Common myeloid progenitor, CD34-positive (primary cell): ENCODE results near the gene PKD1L1.

ENCODE experiments used
- CTCF ChIA-PET: fragments of 350-600 bp; sonication (Branson Sonifier 250); formaldehyde crosslinking; loops from one replicate; lab custom pipeline; 2021; ENCODE audit warnings: antibody characterized with exemption; lab: Charles Lee
- POLR2A ChIA-PET: fragments of 350-600 bp; sonication (Branson Sonifier 250); formaldehyde crosslinking; loops from one replicate; lab custom pipeline; 2021; ENCODE audit warnings: antibody characterized with exemption; lab: Charles Lee
- DNase-seq, 3 donors: peaks; one replicate each; pipeline versions ENCODE4 v3.0.0 to v3.0.0-alpha.2; 2013
- H3K27ac ChIP-seq, 2 experiments: 1 replicate in 1 of 2; 2 replicates in 1 of 2; pipeline ENCODE4 v1.7.0; 2013; ENCODE audit warnings: inconsistent platforms in 2 of 2, low read length in 2 of 2, mild to moderate bottlenecking in 2 of 2, low read depth in 1 of 2, moderate library complexity in 1 of 2; ENCODE audit not compliant: severe bottlenecking in 2 of 2, insufficient read depth in 1 of 2, poor library complexity in 1 of 2
- H3K27me3 ChIP-seq, 5 experiments: replicated peaks in 2 of 5; 1 replicate in 3 of 5; 2 replicates in 2 of 5; pipeline versions ENCODE4 v1.6.1 to v1.7.0; 2013; ENCODE audit warnings: low read length in 4 of 5, mild to moderate bottlenecking in 2 of 5, moderate library complexity in 2 of 5, inconsistent platforms in 1 of 5; ENCODE audit not compliant: insufficient read depth in 5 of 5, control insufficient read depth in 4 of 5
- H3K36me3 ChIP-seq, 4 experiments: 1 replicate in 2 of 4; 2 replicates in 2 of 4; pipeline versions ENCODE4 v1.6.1 to v1.7.0; 2013; ENCODE audit warnings: low read length in 3 of 4, control low read depth in 1 of 4, mild to moderate bottlenecking in 1 of 4; ENCODE audit not compliant: control insufficient read depth in 4 of 4, insufficient read depth in 4 of 4
- H3K4me1 ChIP-seq, 4 experiments: 1 replicate in 3 of 4; 2 replicates in 1 of 4; pipeline versions ENCODE4 v1.6.1 to v1.7.1; 2013; ENCODE audit warnings: low read length in 3 of 4, mild to moderate bottlenecking in 3 of 4, control low read depth in 1 of 4, inconsistent platforms in 1 of 4, moderate library complexity in 1 of 4; ENCODE audit not compliant: control insufficient read depth in 4 of 4, insufficient read depth in 4 of 4; ENCODE audit errors: control extremely low read depth in 1 of 4
- H3K4me3 ChIP-seq, 7 experiments: 1 replicate in 4 of 7; 2 replicates in 3 of 7; pipeline versions ENCODE4 v1.5.1 to v1.7.0; 2013; ENCODE audit warnings: mild to moderate bottlenecking in 7 of 7, low read length in 6 of 7, moderate library complexity in 6 of 7, inconsistent platforms in 2 of 7, low read depth in 2 of 7, control low read depth in 1 of 7; ENCODE audit not compliant: insufficient read depth in 4 of 7, control insufficient read depth in 1 of 7; ENCODE audit errors: extremely low read depth in 1 of 7
- H3K9me3 ChIP-seq, 5 experiments: 1 replicate in 4 of 5; 2 replicates in 1 of 5; pipeline versions ENCODE4 v1.6.1 to v1.7.1; 2013; ENCODE audit warnings: low read length in 4 of 5, mild to moderate bottlenecking in 2 of 5, inconsistent platforms in 1 of 5, low read depth in 1 of 5, moderate library complexity in 1 of 5; ENCODE audit not compliant: control insufficient read depth in 4 of 5, insufficient read depth in 2 of 5; ENCODE audit errors: control extremely low read depth in 1 of 5
- WGBS: methylation state at CpG from one replicate; pipeline ENCODE4 v1.1.5; 2013; ENCODE audit not compliant: insufficient coverage; 5-methylcytosine and 5-hydroxymethylcytosine counted together

The PKD1L1 gene

DNA sequence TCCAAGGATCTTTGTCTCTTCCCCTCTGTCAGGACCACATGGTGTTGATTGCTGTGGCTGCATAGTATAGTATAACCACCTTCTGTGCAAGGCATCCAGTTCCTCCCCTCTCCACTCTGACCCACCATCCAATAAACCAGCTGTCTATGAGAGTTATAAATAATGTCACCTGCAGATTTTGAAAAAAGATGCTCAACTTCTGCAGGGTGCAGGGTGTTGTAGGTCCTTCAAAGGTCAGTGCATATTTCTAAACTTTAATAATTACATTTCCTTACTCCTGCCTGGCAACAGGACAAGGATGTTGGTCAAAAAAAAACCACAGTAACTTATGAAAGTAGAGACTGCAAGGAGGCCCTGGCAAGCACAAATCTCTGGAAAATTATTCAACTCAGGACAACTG, 166.2 kb downstream of the PKD1L1 start:
- POLR2A ChIA-PET, result no interaction called here

DNA sequence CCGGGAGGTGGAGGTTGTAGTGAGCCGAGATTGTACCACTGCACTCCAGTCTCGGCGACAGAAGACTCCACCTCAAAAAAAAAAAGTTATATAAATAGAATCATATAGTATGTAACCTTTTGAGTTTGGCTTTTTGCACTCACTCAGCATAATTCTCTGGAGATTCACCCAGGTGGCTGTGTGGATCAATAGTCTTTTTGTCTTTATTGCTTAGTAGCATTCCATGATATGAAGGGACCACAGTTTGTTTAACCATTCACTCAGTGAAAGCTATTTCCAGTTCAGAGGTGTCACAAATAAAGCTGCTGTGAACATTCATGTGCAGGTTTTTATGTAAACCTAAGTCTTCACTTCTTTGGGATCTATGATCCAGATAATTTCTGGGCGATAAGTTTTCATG, 167.7 kb downstream of the PKD1L1 start:
- Histone ChIP-seq H3K9me3 (peaks cover 0 to 1% (median 0%) of the 10 kb centered on the region in 5 experiments), H3K27ac (no peak overlapping the region), H3K36me3 (no peaks in the 10 kb centered on the region), H3K4me3 (no peak overlapping the region), H3K4me1 (no peaks in the 10 kb centered on the region), H3K27me3 (no peaks in the 10 kb centered on the region)
- POLR2A ChIA-PET, result no interaction called here
- no peak for DNase-seq
- CTCF ChIA-PET, result no interaction called here
- WGBS, result no CpG with 5 or more reads among the region's 5 CpGs

More for the DNA sequence above, 166.2 kb downstream of the PKD1L1 start:
- CTCF ChIA-PET, result interaction anchor here (1.6 kb wide), 1 partner anchor 33 kb away, joined by 3 read pairs; no protein-coding TSS in a partner anchor
- no peak for DNase-seq
- H3K27ac ChIP-seq, result no peak overlapping the region
- H3K27me3 ChIP-seq, result no peaks in the 10 kb centered on the region
- no peaks in the 10 kb centered on the region for H3K36me3 ChIP-seq
- H3K9me3 ChIP-seq, result peaks cover 0 to 1% (median 0%) of the 10 kb centered on the region in 5 experiments
- H3K4me3 ChIP-seq, result no peak overlapping the region
- H3K4me1 ChIP-seq, result peaks cover 0 to 8% (median 0%) of the 10 kb centered on the region in 4 experiments

DNA sequence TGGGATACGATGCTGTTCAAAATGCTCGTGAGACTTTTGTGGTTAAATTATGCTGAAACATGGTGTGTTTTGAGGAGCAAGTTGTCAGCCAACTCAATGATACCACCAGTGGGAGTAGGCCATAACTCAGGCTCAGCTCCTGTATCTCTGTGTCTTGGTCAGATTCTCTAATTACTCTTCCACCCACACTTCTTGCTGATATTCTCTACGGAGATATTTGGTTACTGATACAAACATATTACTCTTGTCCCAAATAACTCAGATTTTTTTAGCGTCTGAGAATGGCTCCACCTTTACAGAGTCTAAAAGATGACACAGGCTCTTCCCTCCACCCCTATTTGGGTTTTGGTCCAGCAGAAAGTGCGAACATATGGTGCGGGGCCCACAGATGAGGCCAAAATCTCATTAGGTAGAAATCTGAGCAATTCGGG, 168.9 kb downstream of the PKD1L1 start:
- WGBS, result 98% methylated on average over 4 of the region's 7 CpGs
- POLR2A ChIA-PET, result no interaction called here
- CTCF ChIA-PET, result no interaction called here

DNA sequence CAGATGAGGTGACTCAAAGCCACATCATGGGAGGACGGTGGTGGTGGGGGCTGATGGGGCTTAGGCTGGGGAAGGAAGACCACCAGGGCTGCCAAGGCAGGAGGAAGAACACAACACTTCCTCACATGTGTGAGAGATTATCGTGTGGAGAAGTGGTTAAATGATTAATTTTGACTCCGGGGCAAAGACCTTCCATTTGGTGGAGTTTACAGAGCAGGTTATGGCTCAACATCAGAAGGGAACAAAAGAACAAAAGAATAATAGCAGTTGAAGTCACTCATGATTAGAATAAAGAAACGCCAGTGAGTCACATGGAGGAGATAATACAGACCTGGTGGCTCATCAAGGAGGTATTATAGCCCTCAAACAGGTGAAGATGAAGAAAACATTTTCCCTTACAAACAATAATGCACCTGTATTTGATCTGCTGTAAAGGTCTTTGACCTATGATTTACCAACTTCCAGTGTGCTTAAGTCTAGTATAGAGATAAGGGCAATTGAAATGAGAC, 170.1 kb downstream of the PKD1L1 start:
- peak in 2 of 3 donors; percentile 37 to 54 for DNase-seq
- CTCF ChIA-PET, result no interaction called here
- Histone ChIP-seq H3K27ac (no peak overlapping the region), H3K4me1 (no peaks in the 10 kb centered on the region), H3K27me3 (no peaks in the 10 kb centered on the region), H3K4me3 (no peak overlapping the region), H3K9me3 (peaks cover 0 to 1% (median 0%) of the 10 kb centered on the region in 5 experiments), H3K36me3 (no peaks in the 10 kb centered on the region)
- WGBS, result 46% methylated on average over 3 of the region's 4 CpGs
- POLR2A ChIA-PET, result no interaction called here

More for the DNA sequence above, 168.9 kb downstream of the PKD1L1 start:
- Histone ChIP-seq H3K27me3 (no peaks in the 10 kb centered on the region), H3K4me1 (no peaks in the 10 kb centered on the region), H3K36me3 (no peaks in the 10 kb centered on the region), H3K4me3 (no peak overlapping the region), H3K27ac (no peak overlapping the region), H3K9me3 (peaks cover 0 to 1% (median 0%) of the 10 kb centered on the region in 5 experiments)
- no peak for DNase-seq

DNA sequence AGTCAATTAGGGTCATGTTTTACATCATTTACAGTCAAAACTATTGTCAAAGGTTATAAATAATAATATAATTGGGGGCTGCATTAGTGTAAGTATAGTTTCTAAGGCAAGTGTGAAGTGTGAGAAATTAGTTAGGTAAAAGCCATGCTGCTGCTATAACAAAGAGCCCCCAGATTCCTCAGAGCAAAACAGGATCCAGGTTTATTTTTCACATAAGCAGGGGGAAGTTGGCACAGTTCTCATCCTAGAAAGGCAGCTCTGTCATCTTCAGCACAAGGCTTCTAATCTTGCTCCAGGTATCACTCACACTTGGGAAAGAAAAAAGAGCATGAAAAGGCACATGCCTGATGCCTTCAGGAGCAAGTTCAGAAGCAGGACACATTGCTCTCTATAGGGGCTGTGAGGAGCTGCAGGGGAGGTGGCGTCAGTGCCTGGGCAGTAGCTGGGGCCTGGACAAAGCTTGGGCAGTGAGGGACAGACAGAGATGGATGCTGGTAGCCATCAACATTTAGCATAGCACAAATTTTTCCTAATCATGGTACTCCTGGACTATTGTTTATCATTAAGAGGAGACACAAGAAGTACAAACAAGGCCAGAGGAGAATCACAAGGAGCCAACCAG, 170.6 kb downstream of the PKD1L1 start:
- Histone ChIP-seq H3K27ac (no peak overlapping the region), H3K9me3 (peaks cover 0 to 1% (median 0%) of the 10 kb centered on the region in 5 experiments), H3K27me3 (no peaks in the 10 kb centered on the region), H3K4me1 (no peaks in the 10 kb centered on the region), H3K4me3 (no peak overlapping the region), H3K36me3 (no peaks in the 10 kb centered on the region)
- ChIA-PET CTCF (no interaction called here), POLR2A (no interaction called here)
- no peak for DNase-seq
- no CpG with 5 or more reads among the region's 1 CpG for WGBS

DNA sequence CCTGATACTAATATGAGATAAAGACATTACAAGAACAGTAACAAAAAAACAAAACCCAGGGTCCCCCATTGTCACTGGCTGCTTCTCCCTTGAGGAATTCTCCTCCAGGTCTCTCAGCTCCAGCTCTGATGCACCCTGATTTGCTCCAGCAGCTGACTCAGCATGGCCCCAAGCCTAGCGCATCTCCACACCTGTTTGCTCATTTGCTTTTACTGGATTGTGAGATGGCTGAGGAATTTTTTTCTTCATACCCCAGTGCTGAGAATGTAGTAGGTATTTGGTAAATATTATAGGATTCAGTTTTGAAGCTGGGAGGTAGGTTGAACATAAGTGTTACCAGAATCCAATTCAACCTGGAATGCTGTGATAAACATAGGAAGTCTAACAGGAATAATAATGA, 171.9 kb downstream of the PKD1L1 start:
- H3K4me3 ChIP-seq, result no peak overlapping the region
- peaks cover 0 to 1% (median 0%) of the 10 kb centered on the region in 5 experiments for H3K9me3 ChIP-seq
- no peaks in the 10 kb centered on the region for H3K36me3 ChIP-seq
- ChIA-PET POLR2A (no interaction called here), CTCF (interaction anchor here (1.2 to 1.7 kb wide), 2 partner anchors 8 to 189 kb away, joined by 3 to 5 read pairs; no protein-coding TSS in a partner anchor)
- no peaks in the 10 kb centered on the region for H3K27me3 ChIP-seq
- no peak overlapping the region for H3K27ac ChIP-seq
- no peaks in the 10 kb centered on the region for H3K4me1 ChIP-seq
- WGBS, result 100% methylated on average over 1 of the region's 1 CpG
- DNase-seq, result no peak

DNA sequence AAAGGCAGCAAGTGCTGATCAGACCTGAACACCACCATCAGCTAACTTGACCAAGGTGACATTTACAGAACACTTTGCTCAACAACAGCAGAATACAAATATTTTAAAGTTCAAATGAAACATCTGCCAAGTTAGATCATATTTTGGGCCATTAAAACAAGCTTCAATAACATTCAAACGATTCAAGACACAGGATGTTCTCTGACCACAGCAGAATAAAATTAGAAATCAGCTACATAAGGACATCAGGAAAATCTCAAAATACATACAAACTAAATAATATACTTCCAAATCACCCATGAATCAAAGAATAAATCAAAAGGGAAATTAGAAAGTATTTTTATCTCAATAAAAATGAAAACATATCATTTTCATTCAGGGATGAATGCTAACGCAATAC, 173.0 kb downstream of the PKD1L1 start:
- POLR2A ChIA-PET, result interaction anchor here (0.5 to 0.6 kb wide), 2 partner anchors 104 to 111 kb away, joined by 3 read pairs; no protein-coding TSS in a partner anchor
- H3K27ac ChIP-seq, result no peak overlapping the region
- 0% methylated on average over 1 of the region's 2 CpGs for WGBS
- H3K9me3 ChIP-seq, result peaks cover 0 to 1% (median 0%) of the 10 kb centered on the region in 5 experiments
- no peak for DNase-seq
- H3K4me1 ChIP-seq, result no peaks in the 10 kb centered on the region
- no peaks in the 10 kb centered on the region for H3K27me3 ChIP-seq
- CTCF ChIA-PET, result interaction anchor here (1.2 to 1.7 kb wide), 2 partner anchors 9 to 188 kb away, joined by 3 to 5 read pairs; no protein-coding TSS in a partner anchor
- no peaks in the 10 kb centered on the region for H3K36me3 ChIP-seq
- no peak overlapping the region for H3K4me3 ChIP-seq
